ENCODE measurements around the gene IRF9. TPM values are rescaled to one million over a fixed set of nuclear protein-coding genes. Genes with fewer than 3 reads are reported as not detected.

IRF9 gene
- total RNA-seq, 2 experiments from 2014 or later = 35.1 to 39.1 TPM

DNA sequence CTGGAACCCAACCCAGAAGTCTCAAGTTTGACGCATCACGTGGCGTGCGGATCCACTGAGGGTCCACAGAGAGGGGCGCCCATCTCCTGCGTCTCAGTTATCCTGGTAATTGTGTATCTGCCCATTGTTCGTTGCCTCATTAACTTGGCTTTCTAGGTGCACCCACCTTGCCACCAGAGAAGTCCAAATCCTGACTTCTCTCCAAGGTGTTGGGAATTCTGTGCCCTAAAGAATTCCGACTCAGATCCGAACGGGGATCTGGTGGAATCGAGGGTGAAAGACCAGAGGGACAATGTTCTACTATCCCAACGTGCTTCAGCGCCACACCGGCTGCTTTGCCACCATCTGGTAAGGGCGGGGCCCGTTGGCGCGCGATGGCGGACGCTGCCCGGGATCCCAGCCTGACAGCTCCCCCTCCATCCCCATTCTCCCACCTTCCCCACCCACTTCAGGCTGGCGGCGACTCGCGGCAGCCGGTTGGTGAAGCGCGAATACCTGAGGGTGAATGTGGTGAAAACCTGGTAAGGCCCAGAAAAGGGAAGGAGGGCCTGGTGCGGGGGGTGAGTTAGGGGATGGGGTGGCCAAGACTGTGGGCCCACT is 11.3 kb downstream of the IRF9 start:
- Histone ChIP-seq H3K79me2 (ENCODE audit: insufficient read depth, low read depth, low read length) (no peaks in the 10 kb centered on the region), H2AFZ (ENCODE audit: low read length) (no peak overlapping the region)

DNA sequence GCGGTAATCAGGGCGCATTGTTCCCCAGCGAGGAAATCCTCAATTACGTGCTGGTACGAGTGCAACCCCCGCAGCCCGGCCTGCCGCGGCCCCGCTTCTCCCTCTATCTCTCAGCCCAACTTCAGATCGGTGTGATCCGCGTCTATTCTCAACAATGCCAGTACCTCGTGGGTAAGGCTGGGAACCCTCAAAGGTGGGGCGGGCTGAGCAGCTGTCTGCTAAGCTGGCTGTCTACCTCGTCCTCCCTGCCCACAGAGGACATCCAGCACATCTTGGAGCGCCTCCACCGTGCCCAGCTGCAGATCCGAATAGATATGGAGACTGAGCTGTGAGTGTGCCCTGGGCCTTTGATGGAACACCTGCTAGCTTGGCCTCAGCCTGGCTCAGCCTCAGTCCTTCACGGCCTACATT is 11.8 kb downstream of the IRF9 start:
- no peak overlapping the region for H3K4me3 ChIP-seq (ENCODE audit: low read depth, low read length, poor library complexity, severe bottlenecking)
- H3K79me2 ChIP-seq (ENCODE audit: insufficient read depth, low read depth, low read length) = no peaks in the 10 kb centered on the region

More for the DNA sequence above, 11.3 kb downstream of the IRF9 start:
- no peak overlapping the region for H3K4me2 ChIP-seq (ENCODE audit: low read length)
- H3K4me1 ChIP-seq (ENCODE audit: insufficient read depth, low read length, poor library complexity, severe bottlenecking) = no peaks in the 10 kb centered on the region
- no peaks in the 10 kb centered on the region for H3K9me2 ChIP-seq (ENCODE audit: insufficient read depth, low read length)
- no peak for TF ChIP-seq EZH2phosphoT487 (IDR thresholded peaks at IDR 0.05; ENCODE audit: borderline replicate concordance, low read depth, low read length)
- TF ChIP-seq, protein P1, sequence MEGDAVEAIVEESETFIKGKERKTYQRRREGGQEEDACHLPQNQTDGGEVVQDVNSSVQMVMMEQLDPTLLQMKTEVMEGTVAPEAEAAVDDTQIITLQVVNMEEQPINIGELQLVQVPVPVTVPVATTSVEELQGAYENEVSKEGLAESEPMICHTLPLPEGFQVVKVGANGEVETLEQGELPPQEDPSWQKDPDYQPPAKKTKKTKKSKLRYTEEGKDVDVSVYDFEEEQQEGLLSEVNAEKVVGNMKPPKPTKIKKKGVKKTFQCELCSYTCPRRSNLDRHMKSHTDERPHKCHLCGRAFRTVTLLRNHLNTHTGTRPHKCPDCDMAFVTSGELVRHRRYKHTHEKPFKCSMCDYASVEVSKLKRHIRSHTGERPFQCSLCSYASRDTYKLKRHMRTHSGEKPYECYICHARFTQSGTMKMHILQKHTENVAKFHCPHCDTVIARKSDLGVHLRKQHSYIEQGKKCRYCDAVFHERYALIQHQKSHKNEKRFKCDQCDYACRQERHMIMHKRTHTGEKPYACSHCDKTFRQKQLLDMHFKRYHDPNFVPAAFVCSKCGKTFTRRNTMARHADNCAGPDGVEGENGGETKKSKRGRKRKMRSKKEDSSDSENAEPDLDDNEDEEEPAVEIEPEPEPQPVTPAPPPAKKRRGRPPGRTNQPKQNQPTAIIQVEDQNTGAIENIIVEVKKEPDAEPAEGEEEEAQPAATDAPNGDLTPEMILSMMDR (conservative IDR thresholded peaks at IDR 0.05; ENCODE audit: low read length) = no peak
- no peaks in the 10 kb centered on the region for H3K9me3 ChIP-seq (ENCODE audit: low read length)
- POLR2A ChIA-PET = no interaction called here
- H3K4me3 ChIP-seq (ENCODE audit: low read depth, low read length, poor library complexity, severe bottlenecking) = no peak overlapping the region
- no peak for DNase-seq (ENCODE audit: low spot score)
- intact Hi-C loops (cut with micrococcal nuclease; ENCODE audit: unreplicated experiment) = no loop called here
- CTCF ChIA-PET (ENCODE audit: unreplicated experiment) = interaction anchor here (1.3 kb wide), 1 partner anchor 11 kb away, joined by 3 read pairs; the partner anchor contains the start of gene IRF9
- H3K27ac ChIP-seq (ENCODE audit: low read depth, low read length, poor library complexity, severe bottlenecking) = no peak overlapping the region
- no TSS peak for BruUV-seq (replicated peaks)
- no peaks in the 10 kb centered on the region for H4K20me1 ChIP-seq (ENCODE audit: insufficient read depth, low read length)
- H3K36me3 ChIP-seq (ENCODE audit: insufficient read depth, low read length) = no peaks in the 10 kb centered on the region

DNA sequence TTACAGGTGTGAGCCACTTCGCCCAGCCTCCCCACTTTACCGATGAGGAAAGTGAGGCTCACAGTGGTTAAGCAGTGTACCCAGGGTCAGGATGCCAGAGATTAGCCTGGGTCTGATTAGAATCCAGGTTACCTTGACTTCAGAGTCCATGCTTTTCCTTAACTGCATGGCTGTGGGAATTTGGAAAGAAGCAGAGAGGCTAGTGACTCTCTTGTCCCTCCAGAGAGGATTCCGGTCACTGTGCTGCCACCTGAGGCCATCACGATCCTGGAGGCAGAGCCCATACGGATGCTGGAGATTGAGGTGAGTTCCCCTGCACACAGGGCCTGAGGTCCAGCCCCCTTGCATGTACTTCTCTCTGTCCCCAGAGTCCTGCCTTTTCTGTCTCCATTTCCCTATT is 15.5 kb downstream of the IRF9 start:
- no peak overlapping the region for H3K4me3 ChIP-seq (ENCODE audit: low read depth, low read length, poor library complexity, severe bottlenecking)
- H4K20me1 ChIP-seq (ENCODE audit: insufficient read depth, low read length) = no peaks in the 10 kb centered on the region
- DNase-seq (ENCODE audit: low spot score) = no peak
- no peaks in the 10 kb centered on the region for H3K9me3 ChIP-seq (ENCODE audit: low read length)
- H3K4me1 ChIP-seq (ENCODE audit: insufficient read depth, low read length, poor library complexity, severe bottlenecking) = no peaks in the 10 kb centered on the region
- peaks cover 35% of the 10 kb centered on the region for H3K36me3 ChIP-seq (ENCODE audit: insufficient read depth, low read length)
- TF ChIP-seq EZH2phosphoT487 (IDR thresholded peaks at IDR 0.05; ENCODE audit: borderline replicate concordance, low read depth, low read length) = no peak
- TF ChIP-seq, protein P1 (conservative IDR thresholded peaks at IDR 0.05; ENCODE audit: low read length) = no peak
- intact Hi-C loops (cut with micrococcal nuclease; ENCODE audit: unreplicated experiment) = no loop called here
- H2AFZ ChIP-seq (ENCODE audit: low read length) = no peak overlapping the region
- H3K27ac ChIP-seq (ENCODE audit: low read depth, low read length, poor library complexity, severe bottlenecking) = no peak overlapping the region
- CTCF ChIA-PET (ENCODE audit: unreplicated experiment) = no interaction called here
- no TSS peak for BruUV-seq (replicated peaks)
- POLR2A ChIA-PET = no interaction called here
- no peaks in the 10 kb centered on the region for H3K9me2 ChIP-seq (ENCODE audit: insufficient read depth, low read length)
- no peak overlapping the region for H3K4me2 ChIP-seq (ENCODE audit: low read length)
- H3K79me2 ChIP-seq (ENCODE audit: insufficient read depth, low read depth, low read length) = no peaks in the 10 kb centered on the region

More for the DNA sequence above, 11.8 kb downstream of the IRF9 start:
- Histone ChIP-seq H2AFZ (ENCODE audit: low read length) (no peak overlapping the region), H3K4me2 (ENCODE audit: low read length) (no peak overlapping the region), H3K9me3 (ENCODE audit: low read length) (no peaks in the 10 kb centered on the region), H4K20me1 (ENCODE audit: insufficient read depth, low read length) (no peaks in the 10 kb centered on the region), H3K36me3 (ENCODE audit: insufficient read depth, low read length) (no peaks in the 10 kb centered on the region), H3K27ac (ENCODE audit: low read depth, low read length, poor library complexity, severe bottlenecking) (no peak overlapping the region), H3K9me2 (ENCODE audit: insufficient read depth, low read length) (no peaks in the 10 kb centered on the region), H3K4me1 (ENCODE audit: insufficient read depth, low read length, poor library complexity, severe bottlenecking) (no peaks in the 10 kb centered on the region)
- POLR2A ChIA-PET = interaction anchor here (0.9 kb wide), 1 partner anchor 101 kb away, joined by 3 read pairs; no protein-coding TSS in a partner anchor
- BruUV-seq (replicated peaks) = no TSS peak
- CTCF ChIA-PET (ENCODE audit: unreplicated experiment) = interaction anchor here (1.3 kb wide), 1 partner anchor 12 kb away, joined by 3 read pairs; the partner anchor contains the start of gene IRF9
- TF ChIP-seq, protein P1 (conservative IDR thresholded peaks at IDR 0.05; ENCODE audit: low read length) = no peak
- no peak for TF ChIP-seq EZH2phosphoT487 (IDR thresholded peaks at IDR 0.05; ENCODE audit: borderline replicate concordance, low read depth, low read length)
- intact Hi-C loops (cut with micrococcal nuclease; ENCODE audit: unreplicated experiment) = no loop called here
- DNase-seq (ENCODE audit: low spot score) = no peak

Measured in OCI-LY7 (cell line).